ENCODE measurements around the gene CHMP4B.

DNA sequence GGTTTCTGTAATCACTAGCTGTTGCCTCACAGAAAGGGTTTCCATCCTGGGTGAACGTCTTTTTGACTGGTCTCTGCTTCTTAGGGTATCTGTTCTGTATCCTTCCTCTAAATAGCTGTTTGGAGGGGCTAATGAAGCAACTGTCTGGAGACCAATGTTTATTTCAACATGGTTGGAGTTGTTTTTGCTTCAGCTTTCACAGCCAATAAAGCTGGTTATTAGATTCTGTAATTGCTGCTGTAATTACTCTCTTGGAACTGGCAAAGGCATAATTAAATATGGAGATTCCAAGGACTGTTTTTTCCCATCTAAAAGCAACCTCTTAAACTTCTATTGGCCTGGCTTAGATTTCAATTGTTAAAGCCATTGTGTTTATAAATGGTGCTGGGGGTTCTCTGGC is 31.9 kb downstream of the CHMP4B start:
- no peak for TF ChIP-seq EZH2phosphoT487 (IDR thresholded peaks at IDR 0.05; ENCODE audit: borderline replicate concordance, low read length)
- TF ChIP-seq CTCF (IDR thresholded peaks at IDR 0.05; ENCODE audit: low read depth, low read length, poor library complexity, severe bottlenecking): no peak
